Measurements from ENCODE around the gene INHA.

DNA sequence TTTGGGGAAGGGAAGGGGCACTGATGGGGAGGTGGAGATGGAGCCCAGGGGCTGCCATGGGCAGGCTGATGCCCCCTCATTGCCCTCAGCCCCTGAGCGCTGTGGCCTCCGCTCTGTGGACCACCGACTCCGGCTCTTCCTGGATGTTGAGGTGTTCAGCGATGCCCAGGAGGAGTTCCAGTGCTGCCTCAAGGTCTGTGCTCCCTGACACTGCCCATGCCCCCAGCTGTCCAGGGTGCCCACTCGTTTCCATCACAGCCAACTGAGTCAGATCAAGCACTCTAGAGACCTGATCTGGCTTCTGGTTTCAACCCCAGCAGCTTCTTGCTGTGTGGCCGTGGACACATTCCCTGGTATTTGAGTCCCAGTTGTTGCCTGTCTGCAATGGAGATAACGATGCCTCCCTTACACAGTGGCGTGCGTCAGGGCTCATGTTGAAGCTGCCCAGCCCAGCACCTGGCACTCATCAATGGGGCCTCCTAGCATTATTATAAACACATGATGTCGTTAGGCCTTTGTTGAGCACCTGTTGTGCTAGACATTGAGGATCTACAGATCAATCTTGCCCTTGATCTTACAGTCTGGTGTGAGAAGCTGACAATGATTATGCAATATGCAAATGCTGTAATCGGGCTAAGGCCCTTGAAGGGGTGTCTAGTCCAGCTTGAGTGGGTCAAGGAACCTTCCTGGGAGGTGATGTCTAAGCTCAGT is 39.9 kb downstream of the INHA start:
- TF ChIP-seq POLR2A (IDR thresholded peaks at IDR 0.05; ENCODE audit: low read depth) (no peak), EP300 (IDR thresholded peaks at IDR 0.05) (no peak), POLR2AphosphoS5 (IDR thresholded peaks at IDR 0.05) (no peak)
- TF ChIP-seq, protein P1, sequence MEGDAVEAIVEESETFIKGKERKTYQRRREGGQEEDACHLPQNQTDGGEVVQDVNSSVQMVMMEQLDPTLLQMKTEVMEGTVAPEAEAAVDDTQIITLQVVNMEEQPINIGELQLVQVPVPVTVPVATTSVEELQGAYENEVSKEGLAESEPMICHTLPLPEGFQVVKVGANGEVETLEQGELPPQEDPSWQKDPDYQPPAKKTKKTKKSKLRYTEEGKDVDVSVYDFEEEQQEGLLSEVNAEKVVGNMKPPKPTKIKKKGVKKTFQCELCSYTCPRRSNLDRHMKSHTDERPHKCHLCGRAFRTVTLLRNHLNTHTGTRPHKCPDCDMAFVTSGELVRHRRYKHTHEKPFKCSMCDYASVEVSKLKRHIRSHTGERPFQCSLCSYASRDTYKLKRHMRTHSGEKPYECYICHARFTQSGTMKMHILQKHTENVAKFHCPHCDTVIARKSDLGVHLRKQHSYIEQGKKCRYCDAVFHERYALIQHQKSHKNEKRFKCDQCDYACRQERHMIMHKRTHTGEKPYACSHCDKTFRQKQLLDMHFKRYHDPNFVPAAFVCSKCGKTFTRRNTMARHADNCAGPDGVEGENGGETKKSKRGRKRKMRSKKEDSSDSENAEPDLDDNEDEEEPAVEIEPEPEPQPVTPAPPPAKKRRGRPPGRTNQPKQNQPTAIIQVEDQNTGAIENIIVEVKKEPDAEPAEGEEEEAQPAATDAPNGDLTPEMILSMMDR (IDR thresholded peaks at IDR 0.05), result no peak

All from esophagus muscularis mucosa (tissue), 4 donors.